Parathyroid adenoma (tissue), 2 donors: ENCODE results near the gene ACAD10.

ENCODE experiments used
- H2AFZ ChIP-seq: fragments of 300-600 bp; sonication (generic); one replicate; pipeline ENCODE4 v1.7.0; 2017; ENCODE audit warnings: antibody characterized with exemption, mild to moderate bottlenecking
- H3K27ac ChIP-seq: fragments of 300-600 bp; sonication (generic); one replicate; pipeline ENCODE4 v1.7.0; 2017
- H3K27me3 ChIP-seq: fragments of 300-600 bp; sonication (generic); one replicate; pipeline ENCODE4 v1.7.0; 2017; ENCODE audit warnings: low read length; ENCODE audit not compliant: control insufficient read depth, insufficient read depth
- H3K36me3 ChIP-seq: fragments of 300-600 bp; sonication (generic); one replicate; pipeline ENCODE4 v1.7.0; 2017; ENCODE audit warnings: low read length; ENCODE audit not compliant: control insufficient read depth, insufficient read depth
- H3K4me1 ChIP-seq: fragments of 300-600 bp; sonication (generic); one replicate; pipeline ENCODE4 v1.7.0; 2017; ENCODE audit warnings: control low read depth
- H3K4me2 ChIP-seq: fragments of 300-600 bp; sonication (generic); one replicate; pipeline ENCODE4 v1.7.0; 2017; ENCODE audit warnings: low read length
- H3K4me3 ChIP-seq: fragments of 300-600 bp; sonication (generic); one replicate; pipeline ENCODE4 v1.7.0; 2017; ENCODE audit warnings: low read depth, low read length
- H3K79me2 ChIP-seq: fragments of 300-600 bp; sonication (generic); one replicate; pipeline ENCODE4 v1.7.0; 2017; ENCODE audit warnings: control low read depth
- H3K9ac ChIP-seq: fragments of 300-600 bp; sonication (generic); one replicate; pipeline ENCODE4 v1.7.0; 2017; ENCODE audit warnings: mild to moderate bottlenecking
- H3K9me3 ChIP-seq: fragments of 300-600 bp; sonication (generic); one replicate; pipeline ENCODE4 v1.7.0; 2017; ENCODE audit warnings: low read length; ENCODE audit not compliant: control insufficient read depth
- CTCF ChIP-seq: fragments of 300-600 bp; sonication (generic); IDR thresholded peaks from one replicate; pipeline ENCODE4 v1.7.0; 2017; ENCODE audit warnings: antibody characterized with exemption, mild to moderate bottlenecking
- donor health status: primary hyperparathyroidism.

ACAD10 gene

GRCh38 chr12:111767362-111768158, 81.7 kb downstream of the ACAD10 start:
- H3K79me2 ChIP-seq = no peaks in the 10 kb centered on the region
- no peak overlapping the region for H3K9ac ChIP-seq
- H3K36me3 ChIP-seq = no peaks in the 10 kb centered on the region
- H3K9me3 ChIP-seq = no peaks in the 10 kb centered on the region
- TF ChIP-seq CTCF = no peak
- no peaks in the 10 kb centered on the region for H3K27me3 ChIP-seq
- no peaks in the 10 kb centered on the region for H3K4me1 ChIP-seq
- H3K27ac ChIP-seq = no peak overlapping the region
- H2AFZ ChIP-seq = no peak overlapping the region
- H3K4me3 ChIP-seq = peak overlapping the region; percentile 26
- no peak overlapping the region for H3K4me2 ChIP-seq

GRCh38 chr12:111768159-111768895, 82.5 kb downstream of the ACAD10 start:
- H3K27me3 ChIP-seq = no peaks in the 10 kb centered on the region
- no peak overlapping the region for H2AFZ ChIP-seq
- no peak for TF ChIP-seq CTCF
- H3K9me3 ChIP-seq = no peaks in the 10 kb centered on the region
- H3K9ac ChIP-seq = no peak overlapping the region
- no peaks in the 10 kb centered on the region for H3K79me2 ChIP-seq
- H3K4me1 ChIP-seq = no peaks in the 10 kb centered on the region
- no peak overlapping the region for H3K4me3 ChIP-seq
- H3K27ac ChIP-seq = no peak overlapping the region
- no peaks in the 10 kb centered on the region for H3K36me3 ChIP-seq
- H3K4me2 ChIP-seq = no peak overlapping the region

GRCh38 chr12:111769599-111769998, 83.7 kb downstream of the ACAD10 start:
- no peak overlapping the region for H3K4me3 ChIP-seq
- H3K9ac ChIP-seq = no peak overlapping the region
- no peaks in the 10 kb centered on the region for H3K79me2 ChIP-seq
- no peak overlapping the region for H3K4me2 ChIP-seq
- H3K27me3 ChIP-seq = no peaks in the 10 kb centered on the region
- no peak for TF ChIP-seq CTCF
- H2AFZ ChIP-seq = no peak overlapping the region
- H3K4me1 ChIP-seq = no peaks in the 10 kb centered on the region
- no peaks in the 10 kb centered on the region for H3K36me3 ChIP-seq
- H3K9me3 ChIP-seq = no peaks in the 10 kb centered on the region
- no peak overlapping the region for H3K27ac ChIP-seq

GRCh38 chr12:111773801-111774551, 88.1 kb downstream of the ACAD10 start:
- H3K4me1 ChIP-seq = no peaks in the 10 kb centered on the region
- H3K4me3 ChIP-seq = no peak overlapping the region
- no peak overlapping the region for H2AFZ ChIP-seq
- no peaks in the 10 kb centered on the region for H3K9me3 ChIP-seq
- no peak overlapping the region for H3K4me2 ChIP-seq
- peak overlapping the region; percentile 69 for H3K27ac ChIP-seq
- H3K79me2 ChIP-seq = no peaks in the 10 kb centered on the region
- H3K36me3 ChIP-seq = no peaks in the 10 kb centered on the region
- no peak overlapping the region for H3K9ac ChIP-seq
- H3K27me3 ChIP-seq = no peaks in the 10 kb centered on the region
- no peak for TF ChIP-seq CTCF
